GM13977 (cell line): ENCODE measurements around the gene S100A14.

ENCODE experiments used
- DNase-seq: peaks from one replicate; pipeline ENCODE4 v3.0.0; 2012; ENCODE audit warnings: low spot score
- CTCF ChIP-seq: IDR thresholded peaks from 2 replicates; pipeline ENCODE4 v1.5.1; 2012; ENCODE audit warnings: mild to moderate bottlenecking, control low read depth; ENCODE audit not compliant: insufficient read depth; ENCODE audit errors: extremely low read depth, missing control alignments
- in situ Hi-C: fragments of 300-500 bp; cut with MboI; formaldehyde crosslinking; loops from one replicate; pipeline ENCODE4 v1.12.0; 2022; ENCODE audit warnings: low sequenced_read_pairs, low pct_unique_long_range_greater_than_20kb, mixed read lengths, inconsistent platforms; ENCODE audit not compliant: unreplicated experiment

Gene S100A14

GRCh38 chr1:153608089-153608682 lies 7.9 kb downstream of the S100A14 start:
- in situ Hi-C loops, result no loop called here
- no peak for TF ChIP-seq CTCF
- no peak for DNase-seq

DNA sequence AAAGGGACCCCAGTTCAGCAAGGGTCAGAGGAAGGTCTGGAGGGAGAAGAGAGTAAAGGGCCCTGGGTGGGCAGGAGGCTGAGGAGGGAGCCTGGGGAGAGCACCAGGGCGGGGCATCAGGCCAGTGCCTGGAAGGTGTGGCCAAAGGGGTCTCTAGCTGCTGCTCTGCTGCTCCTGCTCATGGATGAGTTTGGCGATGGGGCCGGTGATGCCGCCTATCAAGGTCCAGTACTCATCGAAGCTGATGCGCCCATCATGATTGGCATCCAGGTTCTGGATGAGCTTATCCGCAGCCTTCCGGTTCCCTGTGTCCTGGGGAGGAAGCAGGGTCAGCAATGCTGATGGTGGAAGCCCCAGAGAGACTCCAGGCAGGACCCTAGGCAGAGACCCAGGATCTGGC lies 8.7 kb downstream of the S100A14 start:
- in situ Hi-C loops, result no loop called here
- DNase-seq, result no peak
- no peak for TF ChIP-seq CTCF

GRCh38 chr1:153606194-153606593 lies 9.9 kb downstream of the S100A14 start:
- in situ Hi-C loops, result no loop called here
- no peak for DNase-seq

DNA sequence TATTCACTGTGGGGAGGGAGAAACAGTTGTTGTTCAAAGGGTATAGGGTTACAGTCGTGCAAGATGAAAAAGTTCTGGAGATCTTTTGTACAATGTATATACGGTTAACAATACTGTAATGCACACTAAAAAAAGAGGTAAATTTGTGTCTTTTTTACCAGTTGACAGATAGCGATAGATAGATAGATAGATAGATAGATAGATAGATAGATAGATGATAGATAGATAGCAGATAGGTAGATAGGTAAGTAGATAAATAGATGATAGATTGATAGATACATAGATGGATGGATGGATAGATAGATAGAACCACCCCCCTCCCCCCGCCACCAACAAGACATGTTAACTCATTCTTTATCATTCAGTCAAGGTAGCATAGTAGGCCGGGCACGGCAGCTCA lies 13.4 kb downstream of the S100A14 start:
- no peak for DNase-seq
- in situ Hi-C loops, result no loop called here
- no peak for TF ChIP-seq CTCF

More at GRCh38 chr1:153606194-153606593, 9.9 kb downstream of the S100A14 start:
- no peak for TF ChIP-seq CTCF

DNA sequence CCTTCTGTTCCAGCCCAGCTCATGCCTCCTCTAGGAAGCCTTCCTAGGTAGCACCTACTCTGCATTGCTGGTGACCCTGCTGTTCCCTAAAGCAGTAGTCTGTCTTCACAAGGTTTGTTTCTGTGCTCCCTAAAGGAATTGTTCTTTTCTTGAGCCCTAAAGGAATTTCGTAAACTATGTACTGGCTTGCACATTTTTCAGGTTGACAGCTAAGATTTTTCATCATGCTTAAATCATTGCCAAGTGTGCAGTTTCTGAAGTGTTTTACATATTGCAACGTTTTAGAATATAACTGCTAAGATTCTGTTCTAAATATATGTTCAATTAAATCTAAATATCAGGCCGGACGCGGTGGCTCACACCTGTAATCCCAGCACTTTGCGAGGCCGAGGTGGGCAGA lies 16.3 kb downstream of the S100A14 start:
- no peak for DNase-seq
- in situ Hi-C loops, result no loop called here
- no peak for TF ChIP-seq CTCF

- in situ Hi-C loops, result no loop called here
- peak; percentile 89 for DNase-seq
- TF ChIP-seq CTCF, result no peak
These were observed 17.6 kb downstream of the S100A14 start for GRCh38 chr1:153598309-153599172.
